ENCODE data around the gene GOLGA8H. TPM values are rescaled to one million over a fixed set of nuclear protein-coding genes. Genes with fewer than 3 reads are reported as not detected.
A peak's percentile ranks its signal among the peaks of the same experiment; 100 is the strongest.
"Not testable (repeated sequence)": the region's sequence is repeated elsewhere in the genome, so short reads cannot be mapped to it uniquely, and the experiment has no call there.

Gene GOLGA8H
- total RNA-seq (not detected), polyA plus RNA-seq (not detected)

- H3K4me1 Mint-ChIP-seq; H3K27ac ChIP-seq (ENCODE audit: insufficient read depth, low read length, poor library complexity, severe bottlenecking); H3K4me3 ChIP-seq (ENCODE audit: low read depth, low read length); ATAC-seq (ENCODE audit: low read depth in 2 of 2); DNase-seq; H3K27me3 Mint-ChIP-seq; H3K9me3 Mint-ChIP-seq; H3K27ac Mint-ChIP-seq; H3K4me1 ChIP-seq (ENCODE audit: control insufficient read depth, insufficient read depth, low read length, poor library complexity, severe bottlenecking); H3K36me3 Mint-ChIP-seq; H3K27me3 ChIP-seq (ENCODE audit: control insufficient read depth, insufficient read depth, low read length); H3K9me3 ChIP-seq (ENCODE audit: control insufficient read depth in 2 of 2, low read length in 2 of 2); H3K36me3 ChIP-seq (ENCODE audit: control insufficient read depth, insufficient read depth, low read length); H3K4me3 Mint-ChIP-seq: not testable (repeated sequence)
Measured at GRCh38 chr15:30603796-30604195, at the start of gene GOLGA8H. Gene GOLGA8H, plus strand, starts transcription at chr15:30604028. Its CDS starts 98 bp downstream, at chr15:30604126.

- not testable (repeated sequence) for H3K27ac ChIP-seq (ENCODE audit: insufficient read depth, low read length, poor library complexity, severe bottlenecking); H3K9me3 Mint-ChIP-seq; H3K4me3 Mint-ChIP-seq; H3K4me1 ChIP-seq (ENCODE audit: control insufficient read depth, insufficient read depth, low read length, poor library complexity, severe bottlenecking); H3K27ac Mint-ChIP-seq; H3K36me3 ChIP-seq (ENCODE audit: control insufficient read depth, insufficient read depth, low read length); H3K4me3 ChIP-seq (ENCODE audit: low read depth, low read length); H3K9me3 ChIP-seq (ENCODE audit: control insufficient read depth in 2 of 2, low read length in 2 of 2); H3K27me3 Mint-ChIP-seq; H3K36me3 Mint-ChIP-seq; H3K27me3 ChIP-seq (ENCODE audit: control insufficient read depth, insufficient read depth, low read length); H3K4me1 Mint-ChIP-seq
- peak in 2 of 3 donors; percentile 0 for DNase-seq
- peak in 1 of 2 donors; percentile 70 for ATAC-seq (ENCODE audit: low read depth in 2 of 2)
Measured at GRCh38 chr15:30566949-30567348, 36.9 kb upstream of the GOLGA8H start.

GRCh38 chr15:30573012-30573491 is 30.8 kb upstream of the GOLGA8H start:
- ATAC-seq (ENCODE audit: low read depth in 2 of 2) = peak; percentile 28 to 37
- H3K27me3 ChIP-seq (ENCODE audit: control insufficient read depth, insufficient read depth, low read length); H3K9me3 ChIP-seq (ENCODE audit: control insufficient read depth in 2 of 2, low read length in 2 of 2); H3K4me1 Mint-ChIP-seq; H3K27ac ChIP-seq (ENCODE audit: insufficient read depth, low read length, poor library complexity, severe bottlenecking); H3K4me1 ChIP-seq (ENCODE audit: control insufficient read depth, insufficient read depth, low read length, poor library complexity, severe bottlenecking); DNase-seq; H3K4me3 Mint-ChIP-seq; H3K4me3 ChIP-seq (ENCODE audit: low read depth, low read length); H3K27me3 Mint-ChIP-seq; H3K27ac Mint-ChIP-seq; H3K36me3 Mint-ChIP-seq; H3K36me3 ChIP-seq (ENCODE audit: control insufficient read depth, insufficient read depth, low read length); H3K9me3 Mint-ChIP-seq: not testable (repeated sequence)

- not testable (repeated sequence) for DNase-seq; H3K27ac Mint-ChIP-seq; H3K36me3 Mint-ChIP-seq; H3K27me3 ChIP-seq (ENCODE audit: control insufficient read depth, insufficient read depth, low read length); H3K9me3 Mint-ChIP-seq; H3K4me3 ChIP-seq (ENCODE audit: low read depth, low read length); ATAC-seq (ENCODE audit: low read depth in 2 of 2); H3K27ac ChIP-seq (ENCODE audit: insufficient read depth, low read length, poor library complexity, severe bottlenecking); H3K4me1 ChIP-seq (ENCODE audit: control insufficient read depth, insufficient read depth, low read length, poor library complexity, severe bottlenecking); H3K36me3 ChIP-seq (ENCODE audit: control insufficient read depth, insufficient read depth, low read length); H3K9me3 ChIP-seq (ENCODE audit: control insufficient read depth in 2 of 2, low read length in 2 of 2); H3K27me3 Mint-ChIP-seq; H3K4me1 Mint-ChIP-seq; H3K4me3 Mint-ChIP-seq
Measured at GRCh38 chr15:30579394-30579970, 24.3 kb upstream of the GOLGA8H start.

- H3K9me3 Mint-ChIP-seq; H3K4me3 Mint-ChIP-seq; H3K4me1 Mint-ChIP-seq; H3K27ac ChIP-seq (ENCODE audit: insufficient read depth, low read length, poor library complexity, severe bottlenecking); H3K27me3 Mint-ChIP-seq; ATAC-seq (ENCODE audit: low read depth in 2 of 2); H3K36me3 ChIP-seq (ENCODE audit: control insufficient read depth, insufficient read depth, low read length); DNase-seq; H3K4me3 ChIP-seq (ENCODE audit: low read depth, low read length); H3K27ac Mint-ChIP-seq; H3K9me3 ChIP-seq (ENCODE audit: control insufficient read depth in 2 of 2, low read length in 2 of 2); H3K4me1 ChIP-seq (ENCODE audit: control insufficient read depth, insufficient read depth, low read length, poor library complexity, severe bottlenecking); H3K27me3 ChIP-seq (ENCODE audit: control insufficient read depth, insufficient read depth, low read length); H3K36me3 Mint-ChIP-seq: not testable (repeated sequence)
Measured at GRCh38 chr15:30580716-30581115, 23.1 kb upstream of the GOLGA8H start.

- ATAC-seq (ENCODE audit: low read depth in 2 of 2); H3K9me3 Mint-ChIP-seq; H3K4me3 ChIP-seq (ENCODE audit: low read depth, low read length); H3K27ac Mint-ChIP-seq; H3K4me3 Mint-ChIP-seq; H3K4me1 ChIP-seq (ENCODE audit: control insufficient read depth, insufficient read depth, low read length, poor library complexity, severe bottlenecking); H3K36me3 Mint-ChIP-seq; H3K27me3 ChIP-seq (ENCODE audit: control insufficient read depth, insufficient read depth, low read length); H3K36me3 ChIP-seq (ENCODE audit: control insufficient read depth, insufficient read depth, low read length); H3K4me1 Mint-ChIP-seq; H3K27me3 Mint-ChIP-seq; H3K27ac ChIP-seq (ENCODE audit: insufficient read depth, low read length, poor library complexity, severe bottlenecking); H3K9me3 ChIP-seq (ENCODE audit: control insufficient read depth in 2 of 2, low read length in 2 of 2): not testable (repeated sequence)
- DNase-seq = peak in 1 of 3 donors; percentile 5
Measured at GRCh38 chr15:30598953-30599352, 4.9 kb upstream of the GOLGA8H start.

- not testable (repeated sequence) for DNase-seq
Measured at GRCh38 chr15:30612271-30612670, 8.4 kb downstream of the GOLGA8H start.

GRCh38 chr15:30621342-30621741 is 17.5 kb downstream of the GOLGA8H start:
- ATAC-seq (ENCODE audit: low read depth in 2 of 2); H3K36me3 ChIP-seq (ENCODE audit: control insufficient read depth, insufficient read depth, low read length); H3K9me3 ChIP-seq (ENCODE audit: control insufficient read depth in 2 of 2, low read length in 2 of 2); H3K36me3 Mint-ChIP-seq; H3K4me3 ChIP-seq (ENCODE audit: low read depth, low read length); H3K27me3 ChIP-seq (ENCODE audit: control insufficient read depth, insufficient read depth, low read length); H3K27ac Mint-ChIP-seq; H3K4me1 ChIP-seq (ENCODE audit: control insufficient read depth, insufficient read depth, low read length, poor library complexity, severe bottlenecking); H3K27ac ChIP-seq (ENCODE audit: insufficient read depth, low read length, poor library complexity, severe bottlenecking); H3K27me3 Mint-ChIP-seq; H3K9me3 Mint-ChIP-seq; H3K4me3 Mint-ChIP-seq; H3K4me1 Mint-ChIP-seq: not testable (repeated sequence)
- DNase-seq = peak in 1 of 3 donors; percentile 14

More at GRCh38 chr15:30612271-30612670, 8.4 kb downstream of the GOLGA8H start:
- not testable (repeated sequence) for H3K9me3 ChIP-seq (ENCODE audit: control insufficient read depth in 2 of 2, low read length in 2 of 2); H3K27me3 Mint-ChIP-seq; H3K36me3 ChIP-seq (ENCODE audit: control insufficient read depth, insufficient read depth, low read length); ATAC-seq (ENCODE audit: low read depth in 2 of 2); H3K4me3 Mint-ChIP-seq; H3K36me3 Mint-ChIP-seq; H3K4me1 Mint-ChIP-seq; H3K4me1 ChIP-seq (ENCODE audit: control insufficient read depth, insufficient read depth, low read length, poor library complexity, severe bottlenecking); H3K4me3 ChIP-seq (ENCODE audit: low read depth, low read length); H3K9me3 Mint-ChIP-seq; H3K27me3 ChIP-seq (ENCODE audit: control insufficient read depth, insufficient read depth, low read length); H3K27ac Mint-ChIP-seq; H3K27ac ChIP-seq (ENCODE audit: insufficient read depth, low read length, poor library complexity, severe bottlenecking)

All from CD4-positive, CD25-positive, alpha-beta regulatory T cell (primary cell).